Stimulated activated CD8-positive, alpha-beta memory T cell treated with anti-CD3 and anti-CD28 coated beads, Interleukin-12 subunit alpha, Interleukin-12 subunit beta, amount 100 ng/mL, for 4 hours (primary cell): ENCODE data around the gene FBXO3.
"Not testable (repeated sequence)": the region's sequence is repeated elsewhere in the genome, so short reads cannot be mapped to it uniquely, and the experiment has no call there.

ENCODE experiments used
- DNase-seq: peaks from one replicate; pipeline ENCODE4 v3.0.0-alpha.2; 2020; ENCODE audit warnings: low read depth

Gene FBXO3

DNA sequence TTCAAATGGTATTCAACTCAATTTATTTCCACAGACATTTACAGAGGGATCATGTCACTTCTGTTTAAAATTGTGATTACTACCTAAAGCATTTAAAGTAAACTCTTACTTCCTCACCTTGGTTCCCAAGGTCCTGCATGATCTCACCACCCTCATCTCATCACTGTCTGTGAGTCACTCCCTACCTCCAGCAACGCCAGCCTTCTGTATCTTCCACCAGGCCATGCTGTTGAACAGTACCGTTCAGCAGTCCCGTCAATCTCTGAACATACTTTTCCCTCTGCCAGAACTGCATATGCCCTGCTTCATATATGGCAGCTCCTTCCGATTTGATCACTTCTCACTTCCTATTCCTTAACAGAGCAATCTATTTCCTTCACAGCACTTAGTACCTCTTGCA is 2.0 kb downstream of the FBXO3 start:
- DNase-seq: no peak

DNA sequence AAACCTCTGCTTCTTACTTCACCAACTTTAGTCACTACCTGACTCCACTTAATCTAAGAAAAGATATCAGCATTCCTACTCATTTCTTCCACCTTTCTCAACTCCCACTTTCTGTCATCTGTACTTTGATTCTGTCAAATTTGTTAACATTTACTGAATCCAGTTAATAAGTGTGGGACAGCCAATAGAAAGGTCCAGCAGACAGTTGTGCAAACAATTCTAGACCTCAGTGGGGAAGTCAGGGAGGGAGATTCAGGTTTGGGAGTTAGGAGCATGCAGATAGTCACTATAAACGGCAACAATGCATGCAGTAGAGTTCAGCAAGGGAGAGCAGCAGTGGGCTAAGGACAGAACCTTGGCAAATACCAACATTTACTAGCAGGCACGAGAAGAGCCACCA is 4.1 kb downstream of the FBXO3 start:
- no peak for DNase-seq

DNA sequence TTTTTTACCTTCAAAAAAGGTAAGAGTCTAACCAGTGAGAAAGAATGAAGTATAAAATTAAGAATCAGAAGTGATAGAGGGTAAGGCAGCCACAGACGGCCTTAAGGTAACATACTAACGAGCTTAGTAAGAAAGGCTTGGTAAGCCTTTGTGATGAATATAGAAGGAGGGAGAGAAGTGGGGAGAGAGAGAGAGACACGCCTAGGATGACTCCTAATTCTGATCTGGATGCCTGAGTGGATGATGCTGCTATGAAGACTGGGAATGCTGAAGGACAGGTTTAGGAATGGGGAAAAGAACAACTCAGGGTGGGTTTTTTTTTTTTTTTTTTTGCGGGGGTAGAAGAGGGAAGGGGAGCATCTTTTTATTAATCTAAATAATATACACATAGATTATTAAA is 4.8 kb downstream of the FBXO3 start:
- DNase-seq: no peak

DNA sequence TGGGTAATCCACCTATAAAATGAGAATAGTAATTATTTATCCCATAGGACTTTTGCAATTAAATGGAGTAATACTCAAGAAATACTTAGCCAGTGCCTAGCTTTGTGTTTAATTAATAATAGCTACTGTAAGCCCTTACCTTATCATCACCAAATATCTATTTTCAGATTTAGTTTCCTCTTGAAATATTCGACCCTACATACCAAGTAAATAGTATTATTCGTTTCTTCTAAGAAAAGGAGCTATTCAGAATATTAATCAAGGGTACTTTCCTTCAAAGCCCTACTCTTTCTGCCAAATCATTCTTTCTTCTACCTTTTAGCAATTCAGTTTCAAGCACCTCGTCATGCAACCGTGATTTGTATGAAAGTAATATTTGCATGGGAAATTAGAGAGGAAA is 6.7 kb downstream of the FBXO3 start:
- no peak for DNase-seq

- no peak for DNase-seq
Observed at GRCh38 chr11:33766085-33766484, 8.2 kb downstream of the FBXO3 start.

- no peak for DNase-seq
Observed at GRCh38 chr11:33761471-33761870, 12.8 kb downstream of the FBXO3 start.

DNA sequence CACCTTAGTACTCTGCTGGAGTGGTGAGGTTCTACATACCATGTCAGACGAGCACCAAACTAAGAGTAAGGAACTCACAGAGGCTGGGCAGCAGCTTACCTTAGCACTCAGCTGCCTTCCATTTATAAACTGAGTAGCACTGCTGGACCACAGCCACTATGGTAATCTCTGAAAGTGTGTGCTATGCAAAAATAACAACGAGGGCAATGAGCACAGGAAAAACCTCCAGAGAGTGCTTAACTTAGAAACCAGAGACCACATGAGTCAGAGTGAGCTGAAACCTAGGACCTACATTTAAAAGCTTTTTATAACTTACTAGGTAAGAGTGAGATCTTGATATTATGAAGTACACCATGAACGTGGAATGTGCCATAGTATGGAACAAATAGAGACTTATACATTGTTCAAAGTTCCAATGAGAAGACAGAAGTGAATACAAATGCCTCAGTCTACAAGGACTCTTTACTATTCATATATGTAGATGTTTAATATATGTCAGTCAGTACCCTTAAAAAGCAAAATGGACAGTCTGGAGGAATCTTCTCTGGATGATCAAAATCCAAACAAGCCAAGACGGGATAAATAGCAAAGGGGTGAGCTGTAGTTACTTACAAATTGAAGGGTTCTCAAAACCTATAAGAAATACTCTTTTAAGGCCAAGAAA is 20.9 kb downstream of the FBXO3 start:
- DNase-seq: no peak

DNA sequence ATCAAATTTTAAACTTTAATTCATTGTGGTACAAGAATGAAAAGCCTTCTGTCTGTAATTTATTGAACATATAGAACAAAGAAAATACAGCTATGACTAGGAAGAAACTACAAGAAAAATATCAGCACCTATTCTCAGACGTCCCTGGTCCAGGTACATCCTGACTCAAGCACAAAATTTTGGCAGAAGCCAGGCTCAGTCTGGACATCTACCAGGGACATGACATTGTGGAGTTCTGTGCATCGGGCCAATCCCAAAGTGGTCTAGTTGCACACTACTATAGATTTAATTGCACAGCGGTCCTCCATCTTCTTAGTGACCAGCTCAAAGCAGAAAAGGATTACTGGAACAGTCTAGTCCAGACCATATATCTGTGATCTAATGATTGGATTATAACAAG is 22.4 kb downstream of the FBXO3 start:
- DNase-seq: no peak

- DNase-seq: no peak
Observed at GRCh38 chr11:33747979-33748378, 26.3 kb downstream of the FBXO3 start.

DNA sequence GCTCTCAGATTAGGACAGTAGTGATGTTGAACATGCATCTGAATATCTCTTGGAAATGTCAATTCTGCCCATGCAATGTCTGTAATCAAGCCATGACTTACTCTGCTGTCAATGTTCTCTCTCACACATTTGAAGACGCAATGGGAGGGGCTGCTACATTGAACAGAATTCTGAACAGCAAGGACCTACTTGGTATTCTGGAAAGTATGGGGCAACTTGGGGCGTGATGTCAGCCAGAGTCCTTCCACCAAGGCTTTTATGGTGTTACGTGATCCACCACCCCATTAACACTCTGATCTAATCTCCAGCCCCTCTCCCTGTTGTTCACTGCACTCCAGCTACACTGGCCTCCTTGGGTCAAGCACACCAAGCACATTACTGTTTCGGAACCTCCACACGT is 31.0 kb downstream of the FBXO3 start:
- DNase-seq: no peak

GRCh38 chr11:33742249-33742851 is 32.0 kb downstream of the FBXO3 start:
- no peak for DNase-seq

DNA sequence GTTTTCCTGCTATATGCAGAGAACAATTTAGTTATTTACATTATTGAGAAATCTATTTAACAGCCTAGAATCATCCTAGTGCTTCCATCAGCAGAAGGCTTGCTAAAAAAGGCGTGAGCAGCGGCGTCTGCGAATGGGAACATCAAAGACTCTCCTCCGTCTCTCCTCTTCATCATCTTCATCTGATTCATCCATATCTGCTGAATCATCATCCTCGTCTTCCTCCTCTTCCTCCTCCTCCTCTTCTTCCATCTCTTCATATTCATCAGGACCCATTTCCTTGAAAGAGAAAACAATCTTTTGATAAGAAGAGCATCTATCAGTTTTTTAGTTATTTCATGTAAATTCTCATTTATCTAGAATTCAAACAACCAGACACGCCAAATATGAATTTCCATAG is 32.5 kb downstream of the FBXO3 start:
- DNase-seq: no peak

GRCh38 chr11:33737362-33737821 is 36.9 kb downstream of the FBXO3 start:
- DNase-seq: no peak

GRCh38 chr11:33736148-33736812 is 38.0 kb downstream of the FBXO3 start, which contains the start of gene CD59:
TSS of gene CD59 (minus strand) at chr11:33736423. CDS start at chr11:33722445, 13,978 bp downstream.
- peak; percentile 86 for DNase-seq

DNA sequence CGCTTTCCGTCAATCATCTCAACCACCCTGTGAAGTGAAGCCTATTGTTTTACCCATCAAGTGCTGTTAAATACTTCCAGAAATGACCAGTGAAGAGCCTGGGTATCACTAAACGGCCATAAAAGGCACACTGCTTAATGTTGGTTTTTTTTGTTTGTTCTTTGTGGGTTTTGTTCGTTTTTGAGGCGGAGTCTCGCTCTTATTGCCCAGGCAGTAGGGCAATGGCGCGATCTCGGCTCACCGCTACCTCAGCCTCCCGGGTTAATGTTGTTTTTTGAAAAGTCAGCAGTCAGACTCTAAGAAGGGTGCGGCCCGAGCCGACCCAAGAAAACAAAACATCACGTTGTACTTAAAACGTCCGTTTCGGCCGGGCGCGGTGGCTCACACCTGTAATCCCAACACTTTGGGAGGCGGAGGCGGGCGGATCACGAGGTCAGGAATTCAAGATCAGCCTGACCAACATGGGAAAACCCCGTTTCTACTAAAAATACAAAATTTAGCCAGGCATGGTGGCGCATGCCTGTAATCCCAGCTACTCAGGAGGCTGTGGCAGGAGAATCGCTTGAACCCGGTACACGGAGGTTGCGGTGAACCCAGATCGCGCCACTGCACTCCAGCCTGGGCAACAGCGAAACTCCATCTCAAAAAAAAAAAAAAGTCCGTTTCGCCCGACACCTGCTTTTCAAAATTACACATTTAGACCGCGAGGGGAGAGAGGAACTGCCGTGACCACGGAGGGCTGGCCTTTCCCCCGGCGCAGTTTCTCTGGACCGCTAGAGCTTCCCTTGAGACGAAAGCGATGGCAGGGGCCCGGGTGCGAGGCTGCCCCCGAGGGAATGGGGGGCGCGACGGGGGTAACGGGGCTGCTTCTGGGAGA is 38.8 kb downstream of the FBXO3 start:
- peak; percentile 8 for DNase-seq

GRCh38 chr11:33734441-33735270 is 39.7 kb downstream of the FBXO3 start:
- no peak for DNase-seq

- no peak for DNase-seq
Observed at GRCh38 chr11:33733980-33734379, 40.3 kb downstream of the FBXO3 start.

GRCh38 chr11:33731723-33732531 is 42.4 kb downstream of the FBXO3 start:
- DNase-seq: no peak

GRCh38 chr11:33730716-33731115 is 43.6 kb downstream of the FBXO3 start:
- DNase-seq: no peak

DNA sequence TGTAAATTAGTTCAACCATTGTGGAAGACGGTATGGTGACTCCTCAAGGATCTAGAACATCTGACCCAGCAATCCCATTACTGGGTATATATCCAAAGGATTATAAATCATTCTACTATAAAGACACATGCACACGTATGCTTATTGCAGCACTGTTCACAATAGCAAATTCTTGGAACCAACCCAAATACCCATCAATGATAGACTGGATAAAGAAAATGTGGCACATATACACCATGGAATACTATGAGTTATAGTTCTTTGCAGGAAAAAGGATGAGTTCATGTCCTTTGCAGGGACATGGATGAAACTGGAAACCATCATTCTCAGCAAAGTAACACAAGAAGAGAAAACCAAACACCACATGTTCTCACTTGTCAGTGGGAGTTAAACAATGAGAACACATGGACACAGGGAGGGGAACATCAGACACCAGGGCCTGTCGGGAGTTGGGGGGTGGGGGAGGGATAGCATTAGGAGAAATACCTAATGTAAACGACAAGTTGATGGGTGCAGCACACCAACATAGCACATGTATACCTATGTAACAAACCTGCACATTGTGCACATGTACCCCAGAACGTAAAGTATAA is 45.2 kb downstream of the FBXO3 start:
- not testable (repeated sequence) for DNase-seq
